GM12875 (cell line): ENCODE measurements around the gene SMCHD1.

ENCODE experiments used
- H3K4me3 ChIP-seq: one replicate; pipeline ENCODE4 v1.5.1; 2011; ENCODE audit warnings: low read depth, low read length, control low read depth
- CTCF ChIP-seq: IDR thresholded peaks from 2 replicates; pipeline ENCODE4 v1.5.1; 2011; ENCODE audit warnings: low read depth, mild to moderate bottlenecking, control low read depth, inconsistent platforms, low read length, moderate library complexity, borderline replicate concordance; ENCODE audit not compliant: insufficient read depth

The SMCHD1 gene

GRCh38 chr18:2644535-2644934, 11.0 kb upstream of the SMCHD1 start:
- no peak overlapping the region for H3K4me3 ChIP-seq
- no peak for TF ChIP-seq CTCF

GRCh38 chr18:2651981-2652380, 3.5 kb upstream of the SMCHD1 start:
- H3K4me3 ChIP-seq = no peak overlapping the region
- no peak for TF ChIP-seq CTCF

GRCh38 chr18:2653467-2653866, 2.1 kb upstream of the SMCHD1 start:
- no peak for TF ChIP-seq CTCF

GRCh38 chr18:2654169-2654927, 1.2 kb upstream of the SMCHD1 start:
- TF ChIP-seq CTCF = no peak
- H3K4me3 ChIP-seq = peak overlapping the region; percentile 99

More at GRCh38 chr18:2653467-2653866, 2.1 kb upstream of the SMCHD1 start:
- H3K4me3 ChIP-seq = no peak overlapping the region

GRCh38 chr18:2654928-2655177, 673 bp upstream of the SMCHD1 start:
- peak overlapping the region; percentile 99 for H3K4me3 ChIP-seq
- TF ChIP-seq CTCF = no peak

- H3K4me3 ChIP-seq = peak overlapping the region; percentile 99
- no peak for TF ChIP-seq CTCF
These were observed 369 bp downstream of the SMCHD1 start for GRCh38 chr18:2655954-2656236.

GRCh38 chr18:2656237-2656980, 883 bp downstream of the SMCHD1 start:
- H3K4me3 ChIP-seq = peak overlapping the region; percentile 99
- TF ChIP-seq CTCF = no peak
